ENCODE data around the gene LGI4.

The LGI4 gene

DNA sequence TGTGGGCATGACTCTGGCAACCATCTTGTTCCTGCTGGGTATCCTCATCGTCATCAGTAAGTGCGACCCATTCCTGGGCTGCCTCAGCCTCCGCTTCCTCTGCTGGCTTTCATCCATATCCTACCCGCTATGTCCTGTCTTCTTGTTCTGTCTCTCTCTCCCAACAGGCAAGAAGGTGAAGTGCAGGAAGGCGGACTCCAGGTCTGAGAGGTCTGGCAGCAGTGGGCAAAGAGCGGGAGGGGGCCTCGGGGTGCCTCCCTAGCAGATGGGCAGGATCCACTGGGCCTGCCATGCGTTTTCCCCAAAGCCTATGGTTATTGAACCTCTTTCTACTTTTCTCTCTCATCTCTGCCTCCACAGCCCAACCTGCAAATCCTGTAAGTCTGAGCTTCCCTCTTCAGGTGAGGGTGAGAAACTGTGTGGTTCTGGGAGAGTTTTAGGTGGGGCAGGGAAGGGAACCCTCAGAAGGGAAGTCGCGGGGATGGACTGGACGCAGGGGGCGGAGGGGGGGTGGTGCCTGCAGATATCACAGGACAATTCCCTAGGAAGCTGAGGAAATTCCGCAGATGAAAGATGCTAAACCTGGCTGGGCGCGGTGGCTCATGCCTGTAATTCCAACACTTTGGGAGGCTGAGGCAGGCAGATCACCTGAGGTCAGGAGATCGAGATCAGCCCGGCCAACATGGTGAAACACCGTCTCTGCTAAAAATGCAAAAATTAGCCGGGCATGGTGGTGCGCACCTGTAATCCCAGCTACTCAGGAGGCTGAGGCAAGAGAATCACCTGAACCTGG lies 16.6 kb upstream of the LGI4 start:
- Histone ChIP-seq H3K4me3 (ENCODE audit: low read length, poor library complexity, severe bottlenecking) (no peak overlapping the region), H3K79me2 (ENCODE audit: insufficient read depth, low read length) (peaks cover 19% of the 10 kb centered on the region), H3K9ac (ENCODE audit: low read depth, low read length, poor library complexity, severe bottlenecking) (no peak overlapping the region), H3K36me3 (ENCODE audit: insufficient read depth, low read length) (no peaks in the 10 kb centered on the region), H4K20me1 (ENCODE audit: insufficient read depth, low read length, poor library complexity, severe bottlenecking) (peaks cover 18% of the 10 kb centered on the region), H3F3A (ENCODE audit: low read depth) (no peaks in the 10 kb centered on the region), H3K9me3 (ENCODE audit: insufficient read depth, low read depth, low read length) (no peaks in the 10 kb centered on the region), H3K27me3 (ENCODE audit: insufficient read depth, low read length, poor library complexity, severe bottlenecking) (no peaks in the 10 kb centered on the region), H3K4me2 (ENCODE audit: low read depth, low read length, poor library complexity, severe bottlenecking) (no peak overlapping the region), H3K9me2 (replicated peaks; ENCODE audit: low read depth, low read length) (no peaks in the 10 kb centered on the region), H3K4me1 (ENCODE audit: insufficient read depth, low read length, poor library complexity, severe bottlenecking) (peaks cover 25% of the 10 kb centered on the region), H2AFZ (ENCODE audit: low read length) (no peak overlapping the region)
- no peak for TF ChIP-seq EZH2phosphoT487 (IDR thresholded peaks at IDR 0.05; ENCODE audit: borderline replicate concordance)
- TF ChIP-seq, protein P1, sequence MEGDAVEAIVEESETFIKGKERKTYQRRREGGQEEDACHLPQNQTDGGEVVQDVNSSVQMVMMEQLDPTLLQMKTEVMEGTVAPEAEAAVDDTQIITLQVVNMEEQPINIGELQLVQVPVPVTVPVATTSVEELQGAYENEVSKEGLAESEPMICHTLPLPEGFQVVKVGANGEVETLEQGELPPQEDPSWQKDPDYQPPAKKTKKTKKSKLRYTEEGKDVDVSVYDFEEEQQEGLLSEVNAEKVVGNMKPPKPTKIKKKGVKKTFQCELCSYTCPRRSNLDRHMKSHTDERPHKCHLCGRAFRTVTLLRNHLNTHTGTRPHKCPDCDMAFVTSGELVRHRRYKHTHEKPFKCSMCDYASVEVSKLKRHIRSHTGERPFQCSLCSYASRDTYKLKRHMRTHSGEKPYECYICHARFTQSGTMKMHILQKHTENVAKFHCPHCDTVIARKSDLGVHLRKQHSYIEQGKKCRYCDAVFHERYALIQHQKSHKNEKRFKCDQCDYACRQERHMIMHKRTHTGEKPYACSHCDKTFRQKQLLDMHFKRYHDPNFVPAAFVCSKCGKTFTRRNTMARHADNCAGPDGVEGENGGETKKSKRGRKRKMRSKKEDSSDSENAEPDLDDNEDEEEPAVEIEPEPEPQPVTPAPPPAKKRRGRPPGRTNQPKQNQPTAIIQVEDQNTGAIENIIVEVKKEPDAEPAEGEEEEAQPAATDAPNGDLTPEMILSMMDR (conservative IDR thresholded peaks at IDR 0.05; ENCODE audit: low read length), result no peak

DNA sequence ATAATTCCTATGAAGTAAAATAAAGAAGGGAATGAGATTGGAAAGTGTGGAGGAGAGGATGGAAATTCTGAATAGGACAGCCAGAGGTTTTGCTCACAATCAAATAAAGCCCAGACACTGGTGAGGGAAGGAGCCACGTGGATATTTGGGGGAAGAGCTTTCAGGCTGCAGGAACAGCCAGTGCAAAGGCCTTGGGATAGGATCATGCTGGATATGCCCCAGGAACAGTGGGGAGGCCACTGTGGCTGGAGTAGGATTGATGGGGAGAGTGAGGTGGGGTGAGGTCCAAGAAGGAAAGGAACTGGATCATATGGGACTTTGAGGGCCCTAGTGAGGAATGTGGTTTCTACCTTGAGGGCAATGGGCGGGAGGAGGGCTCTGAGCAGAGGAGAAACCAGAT lies 15.6 kb upstream of the LGI4 start:
- no peak overlapping the region for H3K4me2 ChIP-seq (ENCODE audit: low read depth, low read length, poor library complexity, severe bottlenecking)
- H3K9ac ChIP-seq (ENCODE audit: low read depth, low read length, poor library complexity, severe bottlenecking), result no peak overlapping the region
- no peak for TF ChIP-seq EZH2phosphoT487 (IDR thresholded peaks at IDR 0.05; ENCODE audit: borderline replicate concordance)
- TF ChIP-seq, protein P1 (conservative IDR thresholded peaks at IDR 0.05; ENCODE audit: low read length), result no peak

DNA sequence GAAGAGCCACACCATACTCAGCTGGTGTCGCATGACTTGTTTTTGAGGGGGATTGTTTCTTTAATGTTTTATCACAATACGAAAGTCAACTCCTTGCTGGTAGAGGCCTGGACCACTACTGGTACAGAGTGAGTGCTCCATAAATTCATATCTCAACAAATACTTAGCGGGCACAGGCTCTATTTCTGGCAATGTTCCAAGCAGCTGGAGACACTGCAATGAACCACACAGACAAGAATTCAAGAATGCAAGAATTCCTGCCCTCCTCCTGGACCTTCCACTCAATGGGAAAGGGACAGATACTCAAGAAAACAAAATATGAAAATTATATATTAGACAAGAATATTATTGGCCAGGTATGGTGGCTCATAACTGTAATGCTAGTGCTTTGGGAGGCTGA lies 14.6 kb upstream of the LGI4 start:
- Histone ChIP-seq H3K9ac (ENCODE audit: low read depth, low read length, poor library complexity, severe bottlenecking) (no peak overlapping the region), H3K27me3 (ENCODE audit: insufficient read depth, low read length, poor library complexity, severe bottlenecking) (no peaks in the 10 kb centered on the region), H3K4me3 (ENCODE audit: low read length, poor library complexity, severe bottlenecking) (no peak overlapping the region), H3K4me1 (ENCODE audit: insufficient read depth, low read length, poor library complexity, severe bottlenecking) (peaks cover 16% of the 10 kb centered on the region), H2AFZ (ENCODE audit: low read length) (no peak overlapping the region), H3K9me2 (replicated peaks; ENCODE audit: low read depth, low read length) (no peaks in the 10 kb centered on the region), H3K9me3 (ENCODE audit: insufficient read depth, low read depth, low read length) (no peaks in the 10 kb centered on the region), H3F3A (ENCODE audit: low read depth) (no peaks in the 10 kb centered on the region), H3K36me3 (ENCODE audit: insufficient read depth, low read length) (no peaks in the 10 kb centered on the region), H4K20me1 (ENCODE audit: insufficient read depth, low read length, poor library complexity, severe bottlenecking) (no peaks in the 10 kb centered on the region), H3K4me2 (ENCODE audit: low read depth, low read length, poor library complexity, severe bottlenecking) (no peak overlapping the region), H3K79me2 (ENCODE audit: insufficient read depth, low read length) (no peaks in the 10 kb centered on the region)
- no peak for TF ChIP-seq EZH2phosphoT487 (IDR thresholded peaks at IDR 0.05; ENCODE audit: borderline replicate concordance)
- TF ChIP-seq, protein P1 (conservative IDR thresholded peaks at IDR 0.05; ENCODE audit: low read length), result no peak

More for the DNA sequence above, 15.6 kb upstream of the LGI4 start:
- peaks cover 9% of the 10 kb centered on the region for H3K79me2 ChIP-seq (ENCODE audit: insufficient read depth, low read length)
- no peaks in the 10 kb centered on the region for H3K27me3 ChIP-seq (ENCODE audit: insufficient read depth, low read length, poor library complexity, severe bottlenecking)
- H4K20me1 ChIP-seq (ENCODE audit: insufficient read depth, low read length, poor library complexity, severe bottlenecking), result peaks cover 8% of the 10 kb centered on the region
- peaks cover 16% of the 10 kb centered on the region for H3K4me1 ChIP-seq (ENCODE audit: insufficient read depth, low read length, poor library complexity, severe bottlenecking)
- H3K36me3 ChIP-seq (ENCODE audit: insufficient read depth, low read length), result no peaks in the 10 kb centered on the region
- H3K4me3 ChIP-seq (ENCODE audit: low read length, poor library complexity, severe bottlenecking), result no peak overlapping the region
- no peaks in the 10 kb centered on the region for H3F3A ChIP-seq (ENCODE audit: low read depth)
- H3K9me3 ChIP-seq (ENCODE audit: insufficient read depth, low read depth, low read length), result no peaks in the 10 kb centered on the region
- H2AFZ ChIP-seq (ENCODE audit: low read length), result no peak overlapping the region
- no peaks in the 10 kb centered on the region for H3K9me2 ChIP-seq (replicated peaks; ENCODE audit: low read depth, low read length)
